C4-2B (cell line): ENCODE measurements around the gene RBM39.
"Not testable (repeated sequence)": the region's sequence is repeated elsewhere in the genome, so short reads cannot be mapped to it uniquely, and the experiment has no call there.

Experiments
- H3K27ac ChIP-seq: fragments of 450-650 bp; 2 replicates; pipeline ENCODE4 v1.5.1; 2017
- CTCF ChIP-seq: fragments of 450-650 bp; conservative IDR thresholded peaks from 2 replicates; pipeline ENCODE4 v1.5.1; 2017; ENCODE audit warnings: mild to moderate bottlenecking
- ZFX ChIP-seq: fragments of 450-650 bp; IDR thresholded peaks from 2 replicates; pipeline ENCODE4 v1.6.1; 2017

The RBM39 gene

DNA sequence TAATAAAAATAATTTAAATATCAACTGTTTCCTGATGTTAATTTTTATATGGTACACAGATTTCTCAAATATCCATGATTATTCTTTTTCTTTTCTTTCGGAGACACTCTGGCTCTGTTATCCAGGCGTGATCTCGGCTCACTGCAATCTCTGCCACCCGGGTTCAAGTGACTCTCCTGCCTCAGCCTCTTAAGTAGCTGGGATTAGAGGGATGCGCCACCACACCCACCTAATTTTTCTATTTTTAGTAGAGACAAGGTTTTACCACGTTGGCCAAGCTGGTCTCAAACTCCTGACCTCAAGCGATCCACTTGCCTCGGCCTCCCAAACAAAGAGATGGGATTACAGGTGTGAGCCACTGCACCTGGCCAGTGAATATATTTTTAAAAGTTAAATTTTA lies 22.3 kb downstream of the RBM39 start:
- TF ChIP-seq ZFX (no peak), CTCF (no peak)
- no peak overlapping the region for H3K27ac ChIP-seq

GRCh38 chr20:35718972-35719635 lies 23.0 kb downstream of the RBM39 start:
- no peak overlapping the region for H3K27ac ChIP-seq
- TF ChIP-seq CTCF, result no peak
- no peak for TF ChIP-seq ZFX

GRCh38 chr20:35718321-35718720 lies 23.7 kb downstream of the RBM39 start:
- H3K27ac ChIP-seq, result not testable (repeated sequence)

DNA sequence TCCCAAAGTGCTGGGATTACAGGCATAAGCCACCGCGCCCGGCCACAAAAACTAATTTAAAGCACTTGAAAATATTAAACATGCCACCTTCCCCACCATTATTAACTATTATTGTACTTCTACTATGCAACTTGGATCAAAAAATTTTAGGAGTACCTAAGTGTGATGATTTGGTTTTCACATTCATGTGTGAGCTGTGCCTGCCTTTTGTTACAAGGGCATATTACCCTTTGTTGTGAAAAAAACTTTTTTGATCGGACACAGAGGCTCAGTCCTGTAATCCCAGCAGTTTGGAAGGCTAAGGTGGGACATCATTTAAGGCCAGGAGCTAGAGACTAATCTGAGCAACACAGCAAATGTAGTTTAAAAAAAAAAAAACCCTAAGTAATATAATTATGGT lies 25.7 kb downstream of the RBM39 start:
- no peak for TF ChIP-seq ZFX
- TF ChIP-seq CTCF, result no peak
- H3K27ac ChIP-seq, result no peak overlapping the region

DNA sequence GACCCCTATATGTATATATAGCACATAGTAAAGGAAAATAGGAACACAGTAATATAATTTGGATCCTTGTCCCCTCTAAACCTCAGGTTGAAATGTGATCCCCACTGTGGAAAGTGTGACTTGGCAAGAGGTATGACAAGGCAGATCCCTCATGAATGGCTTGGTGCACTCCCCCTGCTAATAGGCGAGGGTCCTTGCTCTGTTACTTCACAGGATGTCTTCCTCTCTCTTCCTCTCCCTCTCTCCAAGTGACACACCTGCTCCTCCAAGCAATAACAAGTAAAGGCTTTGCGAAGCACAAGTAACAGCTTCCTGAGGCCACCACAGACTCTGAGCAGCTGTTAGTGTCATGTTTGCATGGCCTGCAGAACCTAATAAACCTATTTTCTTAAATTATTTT lies 26.4 kb downstream of the RBM39 start:
- TF ChIP-seq ZFX (no peak), CTCF (no peak)
- no peak overlapping the region for H3K27ac ChIP-seq

DNA sequence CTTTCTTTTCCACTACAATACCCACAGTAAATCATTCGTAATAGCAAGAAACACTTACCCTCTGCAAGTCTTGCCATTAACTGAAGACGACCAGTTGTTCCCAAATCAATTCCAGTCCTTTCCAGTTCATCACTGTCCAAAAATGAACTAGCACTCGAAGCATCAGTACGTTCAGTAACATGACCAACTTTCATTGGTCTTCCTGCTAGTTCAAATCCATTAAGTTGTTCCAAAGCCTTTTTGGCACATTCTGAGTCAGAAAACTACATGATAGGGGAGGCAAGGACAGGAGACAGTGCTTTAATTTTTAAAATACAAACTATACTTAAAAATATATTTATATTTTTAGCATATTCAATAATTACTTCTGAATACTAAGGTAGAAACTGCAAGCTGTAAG lies 27.9 kb downstream of the RBM39 start:
- TF ChIP-seq ZFX, result no peak
- no peak for TF ChIP-seq CTCF
- no peak overlapping the region for H3K27ac ChIP-seq

DNA sequence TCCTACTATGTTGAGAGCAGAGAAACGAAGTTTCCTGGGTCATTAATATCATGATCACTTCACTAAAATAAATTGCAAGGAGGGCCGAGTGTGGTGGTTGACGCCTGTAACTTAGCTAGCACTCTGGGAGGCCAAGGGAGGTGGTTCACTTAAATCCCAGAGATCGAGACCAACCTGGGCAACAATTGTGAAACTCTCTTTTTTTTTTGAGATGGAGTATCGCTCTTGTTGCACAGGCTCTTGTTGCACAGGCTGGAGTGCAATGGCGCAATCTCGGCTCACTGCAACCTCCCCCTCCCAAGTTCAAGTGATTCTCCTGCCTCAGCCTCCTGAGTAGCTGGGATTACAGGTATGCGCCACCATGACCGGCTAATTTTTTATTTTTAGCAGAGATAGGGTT lies 28.9 kb downstream of the RBM39 start:
- H3K27ac ChIP-seq, result not testable (repeated sequence)

GRCh38 chr20:35711588-35712209 lies 30.4 kb downstream of the RBM39 start:
- H3K27ac ChIP-seq, result no peak overlapping the region
- TF ChIP-seq ZFX (no peak), CTCF (no peak)
